H1 (cell line): ENCODE data around the gene OGFRL1.

Experiments
- EP300 ChIP-seq, 2 experiments: IDR thresholded peaks; 1 replicate in 1 of 2; 2 replicates in 1 of 2; pipeline ENCODE4 v1.6.1; 2011 to 2012; ENCODE audit warnings: low read depth in 2 of 2, low read length in 2 of 2, mild to moderate bottlenecking in 2 of 2, borderline replicate concordance in 1 of 2, inconsistent platforms in 1 of 2, moderate library complexity in 1 of 2
- EZH2 ChIP-seq: fragments of 200-600 bp; sonication (generic); IDR thresholded peaks from 2 replicates; pipeline ENCODE4 v1.7.1; 2012; ENCODE audit warnings: low read depth, mild to moderate bottlenecking, moderate library complexity, low read length, inconsistent platforms; ENCODE audit not compliant: severe bottlenecking
- MAFK ChIP-seq: IDR thresholded peaks from 2 replicates; pipeline ENCODE4 v1.6.1; 2012; ENCODE audit warnings: low read depth, mild to moderate bottlenecking, improper control_type of control experiment, low read length
- MAX ChIP-seq: IDR thresholded peaks from 2 replicates; pipeline ENCODE4 v1.6.1; 2012; ENCODE audit warnings: inconsistent platforms
- SRF ChIP-seq: IDR thresholded peaks from 2 replicates; pipeline ENCODE4 v1.6.1; 2011; ENCODE audit warnings: mild to moderate bottlenecking, low read depth, low read length, moderate library complexity

- TF ChIP-seq EP300 (IDR thresholded peaks at IDR 0.05; ENCODE audit: borderline replicate concordance in 1 of 2, low read depth in 2 of 2, low read length in 2 of 2) (no peak), SRF (no peak), MAX (no peak), EZH2 (no peak), MAFK (no peak)
These were observed 58.5 kb downstream of the OGFRL1 start for GRCh38 chr6:71347119-71347518.
